Neuronal stem cell (in vitro differentiated cells): ENCODE results near the gene SLMAP.

Source experiments
- DNase-seq: peaks from one replicate; pipeline ENCODE4 v3.0.0-alpha.2; 2013; ENCODE audit warnings: low spot score
- H2AFZ ChIP-seq: one replicate; pipeline ENCODE4 v1.6.1; 2013; ENCODE audit warnings: mild to moderate bottlenecking, low read length, inconsistent platforms
- H2AK5ac ChIP-seq: 2 replicates; pipeline ENCODE4 v1.6.1; 2013; ENCODE audit warnings: low read depth, mild to moderate bottlenecking, inconsistent platforms, low read length, moderate library complexity, mixed read lengths
- H2BK120ac ChIP-seq: 2 replicates; pipeline ENCODE4 v1.6.1; 2013; ENCODE audit warnings: low read depth, mild to moderate bottlenecking, inconsistent platforms, low read length, moderate library complexity, mixed read lengths
- H2BK12ac ChIP-seq: one replicate; pipeline ENCODE4 v1.6.1; 2013; ENCODE audit warnings: low read length, inconsistent platforms
- H2BK15ac ChIP-seq: 2 replicates; pipeline ENCODE4 v1.6.1; 2013; ENCODE audit warnings: mild to moderate bottlenecking, low read length, inconsistent platforms, mixed read lengths
- H2BK5ac ChIP-seq: one replicate; pipeline ENCODE4 v1.6.1; 2013; ENCODE audit warnings: inconsistent platforms, mild to moderate bottlenecking, low read length, moderate library complexity
- H3K14ac ChIP-seq: one replicate; pipeline ENCODE4 v1.6.1; 2013; ENCODE audit warnings: low read length, inconsistent platforms
- H3K18ac ChIP-seq: 2 replicates; pipeline ENCODE4 v1.6.1; 2013; ENCODE audit warnings: low read length, inconsistent platforms
- H3K23ac ChIP-seq: 2 replicates; pipeline ENCODE4 v1.6.1; 2013; ENCODE audit warnings: low read depth, mild to moderate bottlenecking, mixed read lengths, low read length, inconsistent platforms; ENCODE audit not compliant: poor library complexity
- H3K27ac ChIP-seq: replicated peaks from 3 replicates; pipeline ENCODE4 v1.5.1; 2013; ENCODE audit warnings: low read length, inconsistent platforms
- H3K27me3 ChIP-seq, 3 experiments: 2 replicates each; pipeline ENCODE4 v1.6.1; 2013; ENCODE audit warnings: low read length in 3 of 3, mild to moderate bottlenecking in 2 of 3, inconsistent platforms in 1 of 3, low read depth in 1 of 3, mixed read lengths in 1 of 3, moderate library complexity in 1 of 3; ENCODE audit not compliant: control insufficient read depth in 3 of 3, insufficient read depth in 3 of 3
- H3K36me3 ChIP-seq, 2 donors: replicated peaks in 1 of 2; 2 replicates each; pipeline ENCODE4 v1.6.1; 2013; ENCODE audit warnings: low read length in 2 of 2; ENCODE audit not compliant: control insufficient read depth in 2 of 2, insufficient read depth in 2 of 2
- H3K4ac ChIP-seq: 2 replicates; pipeline ENCODE4 v1.6.1; 2013; ENCODE audit warnings: inconsistent platforms, mild to moderate bottlenecking, low read length, moderate library complexity
- H3K4me1 ChIP-seq, 2 donors: 1 replicate in 1 of 2; 2 replicates in 1 of 2; pipeline ENCODE4 v1.6.1; 2013; ENCODE audit warnings: low read length in 2 of 2, low read depth in 1 of 2; ENCODE audit not compliant: control insufficient read depth in 2 of 2, insufficient read depth in 1 of 2
- H3K4me2 ChIP-seq: one replicate; pipeline ENCODE4 v1.6.1; 2013; ENCODE audit warnings: mild to moderate bottlenecking, low read length, inconsistent platforms; ENCODE audit not compliant: insufficient read depth, poor library complexity, severe bottlenecking
- H3K4me3 ChIP-seq, 2 donors: 2 replicates each; pipeline ENCODE4 v1.5.1; 2013; ENCODE audit warnings: low read length in 2 of 2, mild to moderate bottlenecking in 2 of 2, inconsistent platforms in 1 of 2, moderate library complexity in 1 of 2
- H3K79me1 ChIP-seq: one replicate; pipeline ENCODE4 v1.6.1; 2013; ENCODE audit warnings: low read depth, mild to moderate bottlenecking, inconsistent platforms, low read length, moderate library complexity
- H3K9ac ChIP-seq: one replicate; pipeline ENCODE4 v1.6.1; 2013; ENCODE audit warnings: mild to moderate bottlenecking, low read depth, low read length, inconsistent platforms; ENCODE audit not compliant: poor library complexity
- H3K9me3 ChIP-seq, 2 donors: replicated peaks in 1 of 2; 2 replicates each; pipeline versions ENCODE3 to v1.6.1; 2013; ENCODE audit warnings: low read length in 2 of 2, mild to moderate bottlenecking in 2 of 2, inconsistent platforms in 1 of 2, low read depth in 1 of 2, mixed read lengths in 1 of 2, moderate library complexity in 1 of 2; ENCODE audit not compliant: control insufficient read depth in 2 of 2, insufficient read depth in 1 of 2
- H4K8ac ChIP-seq: one replicate; pipeline ENCODE4 v1.6.1; 2013; ENCODE audit warnings: low read depth, mild to moderate bottlenecking, inconsistent platforms, low read length, moderate library complexity
- H4K91ac ChIP-seq: one replicate; pipeline ENCODE4 v1.6.1; 2013; ENCODE audit warnings: low read length, low read depth, mild to moderate bottlenecking, inconsistent platforms; ENCODE audit not compliant: poor library complexity
- WGBS, 2 donors: extraction: QIAGEN DNeasy Blood & Tissue Kit; methylation state at CpG; one replicate each; pipeline ENCODE4 v1.1.7; 2013; ENCODE audit warnings: missing lambda C conversion rate in 2 of 2, mixed read lengths in 1 of 2; ENCODE audit not compliant: insufficient read length in 2 of 2, insufficient replicate concordance in 1 of 2; ENCODE audit errors: extremely low coverage in 2 of 2; 5-methylcytosine and 5-hydroxymethylcytosine counted together

SLMAP gene

GRCh38 chr3:57943525-57944495, 187.7 kb downstream of the SLMAP start:
- Histone ChIP-seq H2BK12ac (no peak overlapping the region), H3K36me3 (peaks cover 0 to 1% of the 10 kb centered on the region in 2 donors), H3K4ac (no peak overlapping the region), H3K4me3 (no peak overlapping the region), H3K9me3 (peaks cover 2 to 3% of the 10 kb centered on the region in 2 donors), H2BK15ac (no peak overlapping the region), H4K91ac (no peak overlapping the region), H3K27me3 (no peaks in the 10 kb centered on the region), H3K18ac (peak overlapping the region; percentile 45), H2BK5ac (no peak overlapping the region), H3K14ac (no peak overlapping the region), H3K27ac (no peak overlapping the region), H3K4me2 (no peak overlapping the region), H3K9ac (no peak overlapping the region), H3K79me1 (no peaks in the 10 kb centered on the region), H2BK120ac (no peak overlapping the region), H4K8ac (no peak overlapping the region), H3K23ac (no peak overlapping the region), H2AK5ac (no peak overlapping the region), H3K4me1 (peaks cover 6 to 9% of the 10 kb centered on the region in 2 donors), H2AFZ (no peak overlapping the region)
- no peak for DNase-seq
- no CpG with 5 or more reads among the region's 8 CpGs for WGBS, 2 donors

- no peak overlapping the region for H2AK5ac ChIP-seq
- H3K36me3 ChIP-seq = peaks cover 0 to under 1% of the 10 kb centered on the region in 2 donors
- no peak overlapping the region for H3K4me2 ChIP-seq
- H3K23ac ChIP-seq = no peak overlapping the region
- peaks cover 18 to 21% of the 10 kb centered on the region in 2 donors for H3K4me1 ChIP-seq
- no peak overlapping the region for H4K8ac ChIP-seq
- no peak overlapping the region for H2BK12ac ChIP-seq
- H2BK15ac ChIP-seq = no peak overlapping the region
- H2BK120ac ChIP-seq = no peak overlapping the region
- no peak overlapping the region for H3K27ac ChIP-seq
- no peaks in the 10 kb centered on the region for H3K9me3 ChIP-seq
- H2BK5ac ChIP-seq = no peak overlapping the region
- no CpG with 5 or more reads among the region's 5 CpGs for WGBS, 2 donors
- H3K4me3 ChIP-seq = no peak overlapping the region
- H3K9ac ChIP-seq = no peak overlapping the region
- no peak overlapping the region for H2AFZ ChIP-seq
- no peak overlapping the region for H3K14ac ChIP-seq
- H3K27me3 ChIP-seq = no peaks in the 10 kb centered on the region
- H4K91ac ChIP-seq = no peak overlapping the region
- no peak overlapping the region for H3K18ac ChIP-seq
- H3K79me1 ChIP-seq = no peaks in the 10 kb centered on the region
- H3K4ac ChIP-seq = no peak overlapping the region
- no peak for DNase-seq
Measured at GRCh38 chr3:57946970-57947381, 190.9 kb downstream of the SLMAP start.

GRCh38 chr3:57948080-57948671, 192.1 kb downstream of the SLMAP start:
- Histone ChIP-seq H2BK5ac (no peak overlapping the region), H2BK120ac (no peak overlapping the region), H2AK5ac (peak overlapping the region; percentile 0), H3K4ac (no peak overlapping the region), H2AFZ (peak overlapping the region; percentile 72), H3K4me3 (no peak overlapping the region), H2BK12ac (no peak overlapping the region), H3K9me3 (no peaks in the 10 kb centered on the region), H3K27me3 (no peaks in the 10 kb centered on the region), H4K8ac (no peak overlapping the region), H2BK15ac (no peak overlapping the region), H3K4me2 (no peak overlapping the region), H3K79me1 (no peaks in the 10 kb centered on the region), H4K91ac (no peak overlapping the region), H3K18ac (peak overlapping the region; percentile 15), H3K23ac (no peak overlapping the region), H3K36me3 (no peaks in the 10 kb centered on the region), H3K4me1 (peaks cover 19 to 26% of the 10 kb centered on the region in 2 donors), H3K14ac (no peak overlapping the region), H3K9ac (peak overlapping the region; percentile 65), H3K27ac (peak overlapping the region; percentile 13)
- DNase-seq = no peak
- WGBS, 2 donors = no CpG with 5 or more reads among the region's 12 CpGs

GRCh38 chr3:57948781-57949242, 192.7 kb downstream of the SLMAP start:
- H2BK15ac ChIP-seq = no peak overlapping the region
- H3K4me3 ChIP-seq = no peak overlapping the region
- H3K18ac ChIP-seq = peak overlapping the region; percentile 25
- no peaks in the 10 kb centered on the region for H3K27me3 ChIP-seq
- no peak for DNase-seq
- no peak overlapping the region for H2BK5ac ChIP-seq
- no peak overlapping the region for H3K9ac ChIP-seq
- no peaks in the 10 kb centered on the region for H3K79me1 ChIP-seq
- no peaks in the 10 kb centered on the region for H3K9me3 ChIP-seq
- H4K91ac ChIP-seq = no peak overlapping the region
- peak overlapping the region; percentile 72 for H2AFZ ChIP-seq
- peaks cover 19 to 30% of the 10 kb centered on the region in 2 donors for H3K4me1 ChIP-seq
- no peak overlapping the region for H3K4me2 ChIP-seq
- H3K23ac ChIP-seq = no peak overlapping the region
- WGBS, 2 donors = no CpG with 5 or more reads among the region's 9 CpGs
- no peak overlapping the region for H2BK12ac ChIP-seq
- peak overlapping the region; percentile 13 for H3K27ac ChIP-seq
- H3K36me3 ChIP-seq = no peaks in the 10 kb centered on the region
- no peak overlapping the region for H4K8ac ChIP-seq
- no peak overlapping the region for H3K4ac ChIP-seq
- no peak overlapping the region for H2BK120ac ChIP-seq
- H2AK5ac ChIP-seq = no peak overlapping the region
- H3K14ac ChIP-seq = no peak overlapping the region
